VCaP (cell line): ENCODE measurements around the gene PIP4K2B.
"Not testable (repeated sequence)": the region's sequence is repeated elsewhere in the genome, so short reads cannot be mapped to it uniquely, and the experiment has no call there.

ENCODE experiments used
- H3K27ac ChIP-seq: fragments of 450-650 bp; 2 replicates; pipeline ENCODE4 v1.5.1; 2017
- TF ChIP-seq, protein P1 (sequence below): fragments of 450-650 bp; conservative IDR thresholded peaks from 2 replicates; pipeline ENCODE4 v1.5.1; 2017; ENCODE audit warnings: mild to moderate bottlenecking, moderate library complexity

The PIP4K2B gene

DNA sequence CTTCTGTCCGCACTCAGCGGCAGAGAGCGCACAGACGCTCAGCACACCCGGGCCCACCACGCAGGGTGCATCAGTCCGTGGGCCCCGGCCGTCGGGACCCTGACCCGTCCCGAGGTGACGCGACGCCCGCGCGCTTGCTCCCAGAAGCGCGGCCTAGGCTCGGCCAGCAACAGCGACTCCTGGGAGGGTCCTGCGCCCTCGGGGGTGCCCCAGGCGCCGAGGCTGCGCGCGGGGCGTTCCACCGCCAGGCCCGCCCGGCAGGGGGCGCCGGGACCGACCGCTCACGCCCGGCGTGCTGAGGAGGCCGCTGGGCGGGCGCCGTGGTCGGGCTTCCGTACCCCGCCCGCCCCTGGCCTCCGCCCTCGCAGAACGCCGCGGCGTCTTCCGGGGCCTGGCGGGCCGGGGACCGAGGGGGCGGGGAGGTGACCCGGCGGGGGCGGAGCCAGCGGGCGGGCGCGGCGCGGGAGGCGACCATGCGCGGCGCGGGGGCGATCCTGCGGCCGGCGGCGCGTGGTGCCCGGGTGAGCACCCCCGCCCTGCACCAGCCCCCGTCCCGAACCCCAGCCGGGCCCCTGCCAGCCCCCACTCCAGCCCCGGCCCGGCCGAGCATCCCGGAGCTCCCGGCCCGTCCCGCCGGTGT is 69.3 kb downstream of the PIP4K2B start, which contains the start of gene CISD3:
Gene CISD3, plus strand, starts transcription at position 456 of the 640 bp plus-strand sequence. Its CDS starts 18 bp downstream, at position 474.
- peak within 1 kb of the TSS; percentile 91 for H3K27ac ChIP-seq

DNA sequence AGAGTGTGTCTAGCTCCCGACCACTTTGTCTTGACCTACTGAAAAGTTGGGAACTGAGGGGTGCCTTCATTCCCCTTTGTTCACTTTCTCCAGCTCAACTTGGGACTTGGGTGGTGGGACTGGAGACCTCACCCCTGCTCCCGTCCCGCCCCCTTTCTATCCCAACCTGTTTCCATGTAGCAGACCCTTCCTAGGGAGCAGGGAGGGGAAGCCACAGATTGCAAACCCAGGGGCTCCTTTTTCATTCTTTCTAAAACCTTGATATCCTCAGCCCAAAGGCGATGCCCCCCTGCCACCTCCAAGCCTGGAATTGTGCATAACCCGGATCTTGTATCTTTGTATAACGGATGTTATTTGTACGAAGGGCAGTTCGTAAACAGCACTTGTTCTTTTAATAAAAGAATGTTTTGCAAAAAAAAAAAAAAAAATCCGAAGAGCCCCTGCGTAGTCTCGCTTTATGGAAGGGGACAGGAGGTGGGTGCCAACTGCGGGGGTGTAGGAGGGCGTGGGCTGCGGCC is 69.9 kb downstream of the PIP4K2B start:
- peak overlapping the region; percentile 91 for H3K27ac ChIP-seq
- TF ChIP-seq, protein P1, sequence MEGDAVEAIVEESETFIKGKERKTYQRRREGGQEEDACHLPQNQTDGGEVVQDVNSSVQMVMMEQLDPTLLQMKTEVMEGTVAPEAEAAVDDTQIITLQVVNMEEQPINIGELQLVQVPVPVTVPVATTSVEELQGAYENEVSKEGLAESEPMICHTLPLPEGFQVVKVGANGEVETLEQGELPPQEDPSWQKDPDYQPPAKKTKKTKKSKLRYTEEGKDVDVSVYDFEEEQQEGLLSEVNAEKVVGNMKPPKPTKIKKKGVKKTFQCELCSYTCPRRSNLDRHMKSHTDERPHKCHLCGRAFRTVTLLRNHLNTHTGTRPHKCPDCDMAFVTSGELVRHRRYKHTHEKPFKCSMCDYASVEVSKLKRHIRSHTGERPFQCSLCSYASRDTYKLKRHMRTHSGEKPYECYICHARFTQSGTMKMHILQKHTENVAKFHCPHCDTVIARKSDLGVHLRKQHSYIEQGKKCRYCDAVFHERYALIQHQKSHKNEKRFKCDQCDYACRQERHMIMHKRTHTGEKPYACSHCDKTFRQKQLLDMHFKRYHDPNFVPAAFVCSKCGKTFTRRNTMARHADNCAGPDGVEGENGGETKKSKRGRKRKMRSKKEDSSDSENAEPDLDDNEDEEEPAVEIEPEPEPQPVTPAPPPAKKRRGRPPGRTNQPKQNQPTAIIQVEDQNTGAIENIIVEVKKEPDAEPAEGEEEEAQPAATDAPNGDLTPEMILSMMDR: no peak

More for the DNA sequence above, 69.3 kb downstream of the PIP4K2B start, which contains the start of gene CISD3:
- TF ChIP-seq, protein P1: peak; percentile 82

DNA sequence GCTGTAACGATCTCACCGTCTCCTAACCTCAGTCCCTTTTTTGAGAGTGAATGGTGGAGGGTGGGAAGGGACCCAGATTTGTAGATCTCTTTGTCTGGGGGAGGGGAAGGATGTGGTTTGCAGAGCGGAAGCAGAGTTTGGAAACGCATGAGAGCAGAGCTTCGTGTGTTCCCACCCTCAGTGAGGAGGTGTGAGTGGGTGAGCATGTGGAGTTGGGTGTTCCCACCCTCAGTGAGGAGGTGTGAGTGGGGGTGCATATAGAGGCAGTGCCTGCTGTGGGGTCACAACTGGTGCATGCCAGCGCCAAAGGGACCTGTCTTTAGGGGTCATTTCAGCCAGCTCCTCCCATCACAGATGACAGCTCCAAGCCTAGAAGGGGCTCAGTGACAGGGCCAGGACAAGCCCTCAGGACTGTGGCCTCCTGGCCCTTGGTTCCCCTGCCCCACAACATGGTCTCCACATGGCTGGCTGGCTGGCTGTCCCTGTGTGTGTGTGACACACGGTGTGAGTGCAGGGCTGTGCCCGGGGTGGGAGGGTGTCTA is 71.0 kb downstream of the PIP4K2B start:
- peak overlapping the region; percentile 91; the same call in 1 of the 2 replicates for H3K27ac ChIP-seq
- TF ChIP-seq, protein P1: no peak

DNA sequence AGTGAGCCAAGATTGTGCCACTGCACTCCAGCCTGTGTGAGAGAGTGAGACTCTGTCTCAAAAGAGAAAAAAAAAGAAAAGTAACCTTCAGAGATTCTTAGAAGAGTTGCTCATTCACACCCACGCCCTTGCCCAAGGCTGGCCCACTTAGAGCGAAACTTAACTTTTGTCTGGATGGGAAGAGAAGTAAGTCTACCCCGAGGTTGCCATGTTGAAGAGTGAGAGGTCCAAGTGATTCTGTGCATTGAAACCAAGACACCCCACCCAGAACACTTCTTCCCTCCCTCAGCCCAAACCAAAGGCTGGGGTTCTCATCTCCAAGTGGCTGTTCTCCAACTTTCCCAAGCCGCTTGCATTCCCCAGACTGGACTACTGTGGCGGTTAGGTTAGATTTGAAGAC is 71.6 kb downstream of the PIP4K2B start:
- TF ChIP-seq, protein P1: no peak
- no peak overlapping the region for H3K27ac ChIP-seq

DNA sequence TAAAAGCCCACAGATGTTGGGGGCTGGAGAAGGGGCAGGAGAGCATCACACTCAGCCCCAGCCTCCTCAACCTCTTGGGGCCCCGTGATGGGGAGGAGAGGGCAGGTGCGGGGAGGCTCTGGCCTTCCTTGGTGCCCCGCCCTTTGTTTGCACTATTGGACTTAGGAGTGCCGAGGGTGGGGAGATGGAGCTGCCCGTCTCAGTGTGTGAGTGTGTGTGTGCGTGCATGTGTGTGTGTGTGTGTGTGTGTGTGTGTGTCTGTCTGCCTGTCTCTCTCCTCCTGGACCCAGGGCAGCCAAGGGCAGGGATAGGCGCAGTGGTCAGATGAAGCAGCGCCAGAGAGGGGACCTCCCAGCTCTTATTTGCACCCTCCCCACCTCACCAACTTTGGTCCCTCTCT is 73.2 kb downstream of the PIP4K2B start:
- not testable (repeated sequence) for H3K27ac ChIP-seq

DNA sequence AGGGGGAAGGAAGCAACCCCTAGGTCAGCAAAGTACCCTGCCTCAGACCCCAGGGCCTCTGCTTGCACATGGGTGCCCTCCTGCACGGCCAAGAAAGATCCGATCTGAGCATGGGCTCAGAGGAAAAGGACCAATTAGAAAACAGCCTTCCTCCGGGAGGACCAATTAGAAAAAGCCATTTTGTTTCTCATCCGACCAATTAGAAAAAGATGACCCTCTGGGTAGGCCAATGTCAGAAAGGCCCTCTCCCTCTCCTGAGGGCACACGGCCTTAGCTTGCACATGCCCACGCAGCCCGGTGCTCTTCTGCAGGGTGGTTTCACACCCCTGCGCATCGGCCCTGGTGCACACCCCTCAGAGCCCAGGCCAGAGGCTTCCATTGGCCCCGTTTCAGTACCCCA is 74.3 kb downstream of the PIP4K2B start:
- TF ChIP-seq, protein P1: no peak
- H3K27ac ChIP-seq: no peak overlapping the region

DNA sequence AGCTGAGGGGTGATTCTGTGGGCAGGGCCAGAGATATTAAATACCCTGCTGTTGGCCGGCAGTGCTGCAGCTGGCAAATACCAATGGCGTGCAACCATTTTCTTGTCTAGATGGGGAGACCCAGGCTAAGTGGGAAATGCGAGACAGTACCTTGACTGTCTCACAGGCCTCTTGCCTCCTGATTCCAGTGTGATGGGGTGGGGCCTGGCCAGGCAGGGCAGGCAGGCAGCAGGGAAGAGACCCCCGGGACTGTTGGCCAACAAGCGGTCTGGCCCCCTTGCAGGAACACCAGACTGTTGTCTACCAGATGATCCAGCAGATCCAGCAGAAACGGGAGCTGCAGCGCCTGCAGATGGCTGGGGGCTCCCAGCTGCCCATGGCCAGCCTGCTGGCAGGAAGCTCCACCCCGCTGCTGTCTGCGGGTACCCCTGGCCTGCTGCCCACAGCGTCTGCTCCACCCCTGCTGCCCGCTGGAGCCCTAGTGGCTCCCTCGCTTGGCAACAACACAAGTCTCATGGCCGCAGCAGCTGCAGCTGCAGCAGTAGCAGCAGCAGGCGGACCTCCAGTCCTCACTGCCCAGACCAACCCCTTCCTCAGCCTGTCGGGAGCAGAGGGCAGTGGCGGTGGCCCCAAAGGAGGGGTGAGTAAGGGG is 74.9 kb downstream of the PIP4K2B start:
- no peak overlapping the region for H3K27ac ChIP-seq
- TF ChIP-seq, protein P1: no peak
